CD4-positive, alpha-beta T cell treated with Interleukin-21 for 1 hour (primary cell): ENCODE data around the gene POLR2E.

Experiments used
- DNase-seq: peaks from one replicate; pipeline ENCODE4 v3.0.0-alpha.2; 2020

POLR2E gene

DNA sequence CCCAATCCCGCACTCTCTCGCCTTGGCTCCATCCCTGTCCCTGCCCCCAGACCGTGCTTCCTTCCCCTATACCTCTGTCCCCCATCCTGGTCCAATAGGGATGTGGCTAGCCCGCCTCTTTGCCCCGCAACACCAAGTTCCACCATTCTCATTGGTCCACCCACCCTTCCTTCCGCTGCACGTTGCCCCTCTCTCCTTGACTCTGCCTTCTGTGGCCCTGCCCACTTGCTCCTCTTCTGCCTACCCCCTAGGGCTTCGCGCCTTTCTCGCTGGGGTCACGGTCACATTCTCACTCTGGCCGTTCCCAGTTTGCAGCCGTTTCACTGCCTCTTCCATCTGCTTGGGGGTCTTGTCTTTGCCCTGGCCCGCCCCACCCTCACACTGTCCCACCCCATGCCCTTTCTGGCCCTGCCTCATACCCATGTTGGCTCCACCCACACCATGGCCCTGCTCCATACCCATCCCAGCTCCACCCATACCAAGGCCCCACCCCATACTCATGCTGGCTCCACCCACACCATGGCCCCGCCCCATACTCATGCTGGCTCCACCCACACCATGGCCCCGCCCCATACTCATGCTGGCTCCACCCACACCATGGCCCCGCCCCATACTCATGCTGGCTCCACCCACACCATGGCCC is 32.7 kb downstream of the POLR2E start:
- DNase-seq: no peak

DNA sequence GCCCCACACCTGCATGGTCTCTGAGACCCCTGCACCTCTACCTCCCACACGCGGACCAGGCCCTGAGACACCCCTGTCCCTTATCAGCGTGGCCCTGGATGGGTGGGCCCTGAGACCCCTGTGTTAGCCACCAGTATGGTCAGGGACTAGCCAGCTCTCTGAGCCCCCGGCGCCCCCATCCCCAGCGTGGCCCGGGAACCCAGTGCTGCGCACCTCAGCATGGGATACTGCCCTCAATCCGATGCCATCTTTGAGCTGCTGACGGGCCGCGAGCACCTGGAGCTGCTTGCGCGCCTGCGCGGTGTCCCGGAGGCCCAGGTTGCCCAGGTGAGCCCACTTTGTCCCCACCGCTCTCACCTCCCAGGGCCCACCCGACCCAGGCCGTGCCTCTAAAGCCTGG is 33.2 kb downstream of the POLR2E start:
- DNase-seq: no peak

DNA sequence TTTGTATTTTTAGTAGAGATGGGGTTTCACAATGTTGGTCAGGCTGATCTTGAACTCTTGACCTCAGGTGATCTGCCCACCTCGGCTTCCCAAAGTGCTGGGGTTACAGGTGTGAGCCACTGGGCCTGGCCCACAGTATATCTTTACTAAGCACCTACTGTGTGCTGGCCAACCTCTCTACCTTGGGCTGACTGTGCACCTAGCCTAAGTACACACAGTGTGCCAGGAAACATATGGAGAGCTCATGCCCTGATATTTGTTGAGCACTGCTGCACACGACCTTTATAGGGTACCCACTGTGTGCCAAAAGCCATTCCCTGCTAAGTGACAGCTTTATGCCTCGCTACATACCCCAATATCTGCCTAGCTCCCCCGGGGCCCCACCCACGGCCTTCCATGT is 34.5 kb downstream of the POLR2E start:
- DNase-seq: no peak

DNA sequence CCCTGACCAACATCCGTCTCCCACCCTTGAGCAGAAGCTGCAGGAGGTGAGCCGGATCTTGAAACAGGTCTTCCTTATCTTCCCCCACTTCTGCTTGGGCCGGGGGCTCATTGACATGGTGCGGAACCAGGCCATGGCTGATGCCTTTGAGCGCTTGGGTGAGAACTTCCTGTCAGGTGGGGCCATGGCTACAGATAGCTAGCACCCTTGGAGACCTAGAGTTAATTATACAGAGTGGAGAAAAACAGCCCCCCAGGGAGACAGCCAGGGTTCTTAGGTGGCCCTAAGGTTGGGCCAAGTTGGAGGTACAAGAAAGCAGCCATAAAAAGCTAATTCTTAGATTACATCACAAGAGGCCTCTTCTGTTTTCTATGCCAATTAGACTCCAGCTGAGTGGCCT is 37.1 kb downstream of the POLR2E start:
- no peak for DNase-seq

DNA sequence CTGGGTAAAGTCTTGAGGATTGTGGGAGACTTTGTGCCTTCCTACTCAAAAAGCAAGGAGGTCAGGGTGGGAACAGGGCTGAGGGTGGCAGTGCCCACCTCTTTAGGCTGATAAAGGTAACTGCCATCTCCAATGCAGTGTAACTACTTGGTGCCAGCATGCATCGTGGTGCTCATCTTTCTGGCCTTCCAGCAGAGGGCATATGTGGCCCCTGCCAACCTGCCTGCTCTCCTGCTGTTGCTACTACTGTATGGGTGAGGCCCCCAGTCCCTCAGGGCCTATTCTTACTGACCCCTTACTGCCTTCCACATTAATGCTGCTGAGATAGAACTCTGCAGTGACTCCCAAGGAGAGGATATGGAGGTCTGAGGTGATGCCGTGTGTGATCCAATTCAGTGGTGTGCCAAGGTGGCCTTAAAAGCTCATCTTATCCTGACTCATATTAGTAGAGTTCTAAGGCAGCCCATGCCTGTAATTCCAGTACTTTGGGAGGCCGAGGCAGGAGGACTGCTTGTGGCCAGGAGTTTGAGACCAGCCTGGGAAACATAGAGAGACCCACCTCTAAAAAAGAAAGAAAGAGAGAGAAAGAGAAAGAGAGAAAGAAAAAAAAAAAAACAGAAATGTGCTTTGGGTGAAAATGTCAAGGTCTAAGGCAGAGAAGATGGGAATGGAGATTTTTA is 37.9 kb downstream of the POLR2E start:
- DNase-seq: peak; percentile 75

DNA sequence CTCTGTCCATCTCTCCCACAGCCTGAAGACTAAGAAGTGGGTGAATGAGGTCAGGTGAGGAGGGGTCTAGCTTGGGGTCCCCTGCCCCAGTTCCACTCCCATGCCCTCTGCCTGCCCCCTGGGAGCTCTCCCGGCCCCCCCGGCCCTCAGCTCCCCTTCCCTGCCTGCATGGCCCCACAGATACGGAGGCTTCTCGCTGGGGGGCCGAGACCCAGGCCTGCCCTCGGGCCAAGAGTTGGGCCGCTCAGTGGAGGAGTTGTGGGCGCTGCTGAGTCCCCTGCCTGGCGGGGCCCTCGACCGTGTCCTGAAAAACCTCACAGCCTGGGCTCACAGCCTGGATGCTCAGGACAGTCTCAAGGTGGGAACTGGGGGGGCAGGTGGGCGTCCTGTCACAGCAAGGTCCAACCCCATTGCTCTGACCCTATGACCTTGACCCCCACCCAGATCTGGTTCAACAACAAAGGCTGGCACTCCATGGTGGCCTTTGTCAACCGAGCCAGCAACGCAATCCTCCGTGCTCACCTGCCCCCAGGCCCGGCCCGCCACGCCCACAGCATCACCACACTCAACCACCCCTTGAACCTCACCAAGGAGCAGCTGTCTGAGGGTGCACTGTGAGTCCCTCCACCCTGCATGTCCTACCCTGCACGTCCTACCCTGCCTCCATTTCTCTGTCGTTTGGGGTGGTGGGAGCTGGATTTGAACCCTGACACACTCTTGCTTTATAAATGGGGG is 39.1 kb downstream of the POLR2E start:
- no peak for DNase-seq

DNA sequence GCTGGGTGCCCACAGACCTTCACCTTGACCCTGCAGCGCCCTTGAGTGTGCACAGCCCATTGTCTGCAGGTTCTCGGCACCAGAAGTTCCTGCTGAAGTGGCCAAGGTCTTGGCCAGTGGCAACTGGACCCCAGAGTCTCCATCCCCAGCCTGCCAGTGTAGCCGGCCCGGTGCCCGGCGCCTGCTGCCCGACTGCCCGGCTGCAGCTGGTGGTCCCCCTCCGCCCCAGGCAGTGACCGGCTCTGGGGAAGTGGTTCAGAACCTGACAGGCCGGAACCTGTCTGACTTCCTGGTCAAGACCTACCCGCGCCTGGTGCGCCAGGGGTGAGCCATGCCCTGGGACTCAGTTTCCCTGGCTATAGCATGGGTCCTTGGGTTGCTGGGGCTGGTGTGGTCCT is 40.1 kb downstream of the POLR2E start:
- no peak for DNase-seq

DNA sequence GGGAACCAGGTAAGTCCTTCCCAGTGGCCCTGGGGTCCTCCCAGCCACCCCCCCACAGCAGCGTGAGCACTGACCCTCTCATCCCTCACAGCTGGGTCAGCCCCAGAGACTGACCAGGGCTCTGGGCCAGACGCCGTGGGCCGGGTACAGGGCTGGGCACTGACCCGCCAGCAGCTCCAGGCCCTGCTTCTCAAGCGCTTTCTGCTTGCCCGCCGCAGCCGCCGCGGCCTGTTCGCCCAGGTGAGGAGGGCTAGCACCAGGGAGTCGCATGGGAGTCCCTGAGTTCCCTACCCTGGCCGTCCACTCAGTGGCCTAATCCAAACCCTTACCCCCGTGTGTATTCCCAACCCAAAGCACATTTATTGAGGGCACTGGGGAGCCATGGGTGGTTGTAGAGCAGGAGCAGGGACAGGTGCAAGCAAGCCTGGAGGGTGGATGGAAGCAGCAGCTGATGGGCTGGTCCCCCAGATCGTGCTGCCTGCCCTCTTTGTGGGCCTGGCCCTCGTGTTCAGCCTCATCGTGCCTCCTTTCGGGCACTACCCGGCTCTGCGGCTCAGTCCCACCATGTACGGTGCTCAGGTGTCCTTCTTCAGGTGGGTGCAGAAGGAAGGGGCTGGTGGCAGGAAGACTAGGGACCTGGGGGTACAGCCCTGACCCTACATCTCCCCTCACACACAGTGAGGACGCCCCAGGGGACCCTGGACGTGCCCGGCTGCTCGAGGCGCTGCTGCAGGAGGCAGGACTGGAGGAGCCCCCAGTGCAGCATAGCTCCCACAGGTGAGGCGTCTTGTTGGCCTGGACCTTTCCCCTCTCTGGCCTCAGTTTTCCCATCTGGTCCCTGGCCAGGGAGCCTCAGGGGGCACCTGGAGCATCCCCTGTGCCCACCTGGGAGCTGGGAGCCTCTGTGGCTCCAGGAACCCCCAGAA is 40.8 kb downstream of the POLR2E start:
- DNase-seq: no peak

DNA sequence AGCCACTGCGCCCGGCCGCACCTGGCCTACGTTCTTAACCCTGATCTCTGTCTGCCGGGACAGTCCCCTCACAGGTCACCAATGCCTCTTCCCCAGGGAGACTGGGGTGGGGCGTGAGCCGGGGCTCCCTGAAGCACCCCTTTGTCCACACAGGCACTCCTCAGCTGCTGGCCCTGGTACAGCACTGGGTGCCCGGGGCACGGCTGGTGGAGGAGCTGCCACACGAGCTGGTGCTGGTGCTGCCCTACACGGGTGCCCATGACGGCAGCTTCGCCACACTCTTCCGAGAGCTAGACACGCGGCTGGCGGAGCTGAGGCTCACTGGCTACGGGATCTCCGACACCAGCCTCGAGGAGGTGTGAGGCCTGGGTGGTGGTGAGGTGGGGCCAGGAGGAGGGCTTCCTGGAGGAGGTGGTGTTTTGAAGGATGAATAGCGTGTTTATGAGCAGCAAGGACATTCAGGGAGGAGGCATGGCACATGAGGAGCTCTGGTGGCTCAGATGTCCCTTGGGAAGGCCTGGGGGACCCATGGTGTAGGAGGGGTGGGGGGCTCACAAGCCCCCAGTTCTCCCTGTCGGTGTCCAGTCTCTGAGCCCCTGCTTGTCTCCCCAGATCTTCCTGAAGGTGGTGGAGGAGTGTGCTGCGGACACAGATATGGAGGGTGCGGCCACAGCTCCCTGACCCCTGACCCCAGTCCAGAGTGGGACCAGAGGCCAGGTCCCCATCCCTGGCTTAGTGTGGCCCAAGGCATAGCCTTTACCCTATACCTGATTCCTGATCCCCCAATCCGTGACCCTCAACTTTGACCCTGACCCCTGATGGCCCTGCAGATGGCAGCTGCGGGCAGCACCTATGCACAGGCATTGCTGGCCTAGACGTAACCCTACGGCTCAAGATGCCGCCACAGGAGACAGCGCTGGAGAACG is 41.7 kb downstream of the POLR2E start:
- DNase-seq: no peak

DNA sequence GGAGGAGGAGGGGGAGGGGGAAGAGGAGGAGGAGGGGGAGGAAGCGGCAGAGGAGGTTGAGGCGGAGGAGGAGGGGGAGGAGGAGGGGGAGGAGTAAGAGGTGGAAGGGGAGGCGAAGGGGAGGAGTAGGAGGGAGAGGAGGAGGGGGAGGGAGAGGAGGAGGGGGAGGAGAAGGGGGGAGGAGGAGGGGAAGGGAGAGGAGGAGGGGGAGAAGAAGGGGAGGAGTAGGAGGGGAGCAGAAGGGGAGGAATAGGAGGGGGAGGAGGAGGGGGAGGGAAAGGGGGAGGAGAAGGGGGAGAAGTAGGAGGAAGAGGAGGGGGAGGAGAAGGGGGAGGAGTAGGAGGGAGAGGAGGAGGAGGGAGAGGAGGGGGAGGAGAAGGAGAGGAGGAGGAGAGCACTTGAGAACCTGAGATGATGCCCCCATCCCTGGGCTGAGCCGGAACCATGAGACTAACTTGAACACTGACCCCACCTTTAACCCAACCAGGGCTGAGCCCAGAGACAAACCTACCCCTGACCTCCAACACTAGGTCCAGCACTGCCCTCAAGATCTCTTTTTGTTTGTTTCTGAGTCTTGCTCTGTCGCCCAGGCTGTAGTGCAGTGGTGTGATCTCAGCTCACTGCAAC is 42.7 kb downstream of the POLR2E start:
- DNase-seq: no peak

DNA sequence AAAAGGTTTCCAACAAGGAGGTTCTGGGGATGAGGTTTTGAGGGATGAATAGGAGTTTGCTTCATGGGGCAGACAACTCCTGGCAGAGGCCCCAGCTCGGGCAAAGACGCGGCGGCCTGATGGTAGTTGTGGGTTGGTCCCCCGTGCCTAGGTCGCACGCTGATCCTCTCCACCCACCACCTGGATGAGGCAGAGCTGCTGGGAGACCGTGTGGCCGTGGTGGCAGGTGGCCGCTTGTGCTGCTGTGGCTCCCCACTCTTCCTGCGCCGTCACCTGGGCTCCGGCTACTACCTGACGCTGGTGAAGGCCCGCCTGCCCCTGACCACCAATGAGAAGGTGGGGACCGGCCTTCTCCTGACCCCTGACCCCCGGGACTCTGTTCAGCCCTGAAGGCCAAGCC is 43.4 kb downstream of the POLR2E start:
- no peak for DNase-seq

DNA sequence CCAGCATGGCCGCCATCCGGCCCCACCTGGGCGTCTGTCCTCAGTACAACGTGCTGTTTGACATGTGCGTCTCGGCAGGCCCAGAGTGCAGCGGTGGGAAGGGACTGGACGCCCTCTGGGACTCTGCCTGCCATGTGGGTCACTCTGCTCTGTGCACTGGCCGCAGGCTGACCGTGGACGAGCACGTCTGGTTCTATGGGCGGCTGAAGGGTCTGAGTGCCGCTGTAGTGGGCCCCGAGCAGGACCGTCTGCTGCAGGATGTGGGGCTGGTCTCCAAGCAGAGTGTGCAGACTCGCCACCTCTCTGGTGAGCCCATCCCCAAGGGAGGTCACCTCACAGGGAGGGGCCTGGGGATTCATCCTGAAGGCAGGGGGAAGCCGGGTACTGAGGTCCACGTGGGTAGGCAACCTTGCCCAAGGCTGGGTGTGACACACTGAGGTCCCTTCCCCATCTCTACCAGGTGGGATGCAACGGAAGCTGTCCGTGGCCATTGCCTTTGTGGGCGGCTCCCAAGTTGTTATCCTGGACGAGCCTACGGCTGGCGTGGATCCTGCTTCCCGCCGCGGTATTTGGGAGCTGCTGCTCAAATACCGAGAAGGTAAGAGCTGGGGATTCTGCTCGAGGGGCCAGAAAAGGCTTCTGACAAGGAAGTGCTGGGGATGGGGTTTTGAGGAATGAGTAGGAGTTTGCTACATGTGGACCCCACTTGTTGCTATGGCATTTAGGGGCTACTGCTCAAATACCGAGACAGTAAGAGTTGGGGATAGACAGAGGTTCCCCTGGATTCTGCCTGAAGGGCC is 44.0 kb downstream of the POLR2E start:
- DNase-seq: no peak

DNA sequence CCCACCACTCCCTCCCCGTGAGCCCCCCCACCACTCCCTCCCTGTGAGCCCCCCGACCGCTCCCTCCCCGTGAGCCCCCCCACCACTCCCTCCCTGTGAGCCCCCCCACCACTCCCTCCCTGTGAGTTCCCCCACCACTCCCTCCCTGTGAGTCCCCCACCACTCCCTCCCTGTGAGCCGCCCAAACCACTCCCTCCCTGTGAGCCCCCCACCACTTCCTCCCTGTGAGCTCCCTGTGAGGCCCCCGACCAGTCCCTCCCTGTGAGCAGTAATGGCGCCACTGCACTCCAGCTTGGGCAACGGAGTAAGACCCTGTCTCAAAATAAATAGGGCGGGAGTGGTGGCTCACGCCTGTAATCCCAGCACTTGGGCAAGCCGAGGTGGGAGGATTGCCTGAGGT is 45.4 kb downstream of the POLR2E start:
- DNase-seq: no peak

DNA sequence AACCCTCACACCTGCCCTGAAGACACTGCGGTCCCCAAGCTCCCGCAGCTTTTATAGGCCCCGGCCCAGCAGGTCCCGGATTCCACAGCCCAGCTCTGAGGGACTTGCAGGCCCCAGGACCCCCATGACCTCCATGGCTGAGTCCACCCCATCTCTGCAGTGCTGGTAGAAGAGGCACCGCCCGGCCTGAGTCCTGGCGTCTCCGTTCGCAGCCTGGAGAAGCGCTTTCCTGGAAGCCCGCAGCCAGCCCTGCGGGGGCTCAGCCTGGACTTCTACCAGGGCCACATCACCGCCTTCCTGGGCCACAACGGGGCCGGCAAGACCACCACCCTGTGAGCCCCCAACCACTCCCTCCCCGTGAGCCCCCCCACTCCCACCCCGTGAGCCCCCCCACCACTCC is 46.1 kb downstream of the POLR2E start:
- no peak for DNase-seq

DNA sequence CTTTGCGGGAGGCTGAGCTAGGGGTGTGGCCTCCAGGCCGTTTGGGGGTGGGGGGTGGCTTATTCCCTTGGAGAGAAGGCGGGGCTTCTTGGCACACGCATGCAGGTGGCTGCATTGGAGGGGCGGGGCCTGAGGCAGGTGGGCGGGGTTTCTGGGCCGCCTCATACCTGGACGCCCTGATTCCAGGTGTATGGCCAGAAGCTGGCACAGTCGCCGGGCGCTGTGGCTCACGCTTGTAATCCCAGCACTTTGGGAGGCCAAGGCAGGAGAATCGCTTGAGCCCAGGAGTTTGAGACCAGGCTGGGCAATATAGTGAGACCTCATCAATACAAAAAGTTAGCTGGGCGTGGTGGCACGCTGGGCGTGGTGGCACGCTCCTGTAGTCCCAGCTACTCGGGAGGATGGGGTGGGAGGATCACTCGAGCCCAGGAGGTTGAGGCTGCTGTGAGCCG is 47.5 kb downstream of the POLR2E start:
- no peak for DNase-seq

DNA sequence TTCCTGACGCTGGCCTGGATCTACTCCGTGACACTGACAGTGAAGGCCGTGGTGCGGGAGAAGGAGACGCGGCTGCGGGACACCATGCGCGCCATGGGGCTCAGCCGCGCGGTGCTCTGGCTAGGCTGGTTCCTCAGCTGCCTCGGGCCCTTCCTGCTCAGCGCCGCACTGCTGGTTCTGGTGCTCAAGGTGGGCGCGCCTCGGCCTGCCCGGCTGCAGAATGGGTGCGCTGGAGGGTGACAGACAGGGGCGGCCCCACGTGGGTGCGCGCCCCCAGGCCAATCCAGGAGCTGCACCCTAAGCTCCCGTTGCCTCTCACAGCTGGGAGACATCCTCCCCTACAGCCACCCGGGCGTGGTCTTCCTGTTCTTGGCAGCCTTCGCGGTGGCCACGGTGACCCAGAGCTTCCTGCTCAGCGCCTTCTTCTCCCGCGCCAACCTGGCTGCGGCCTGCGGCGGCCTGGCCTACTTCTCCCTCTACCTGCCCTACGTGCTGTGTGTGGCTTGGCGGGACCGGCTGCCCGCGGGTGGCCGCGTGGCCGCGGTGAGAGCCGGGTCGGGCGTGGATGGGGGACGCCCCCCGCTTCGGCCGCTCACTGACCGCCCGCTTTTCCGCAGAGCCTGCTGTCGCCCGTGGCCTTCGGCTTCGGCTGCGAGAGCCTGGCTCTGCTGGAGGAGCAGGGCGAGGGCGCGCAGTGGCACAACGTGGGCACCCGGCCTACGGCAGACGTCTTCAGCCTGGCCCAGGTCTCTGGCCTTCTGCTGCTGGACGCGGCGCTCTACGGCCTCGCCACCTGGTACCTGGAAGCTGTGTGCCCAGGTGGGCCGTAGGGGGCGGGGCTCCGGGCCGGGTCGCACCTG is 48.1 kb downstream of the POLR2E start:
- no peak for DNase-seq

DNA sequence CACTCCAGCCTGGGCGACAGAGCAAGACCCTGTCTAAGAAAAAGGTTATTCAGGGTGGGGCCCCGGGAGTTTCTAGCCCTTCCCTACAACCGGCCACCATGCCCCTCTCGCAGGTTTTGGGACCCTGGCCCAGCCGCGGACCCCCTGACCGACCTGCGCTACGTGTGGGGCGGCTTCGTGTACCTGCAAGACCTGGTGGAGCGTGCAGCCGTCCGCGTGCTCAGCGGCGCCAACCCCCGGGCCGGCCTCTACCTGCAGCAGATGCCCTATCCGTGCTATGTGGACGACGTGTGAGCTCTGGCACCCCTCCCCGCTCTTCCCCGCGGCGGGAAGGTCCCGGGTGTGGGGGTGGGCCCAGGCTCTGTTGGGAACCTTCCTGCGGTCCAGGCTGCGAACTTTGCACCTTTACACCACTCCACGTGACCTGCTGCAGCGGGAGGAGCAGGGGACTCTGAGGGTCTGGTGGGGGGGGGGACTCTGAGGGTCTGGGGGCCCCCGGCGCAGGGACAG is 49.0 kb downstream of the POLR2E start:
- no peak for DNase-seq

DNA sequence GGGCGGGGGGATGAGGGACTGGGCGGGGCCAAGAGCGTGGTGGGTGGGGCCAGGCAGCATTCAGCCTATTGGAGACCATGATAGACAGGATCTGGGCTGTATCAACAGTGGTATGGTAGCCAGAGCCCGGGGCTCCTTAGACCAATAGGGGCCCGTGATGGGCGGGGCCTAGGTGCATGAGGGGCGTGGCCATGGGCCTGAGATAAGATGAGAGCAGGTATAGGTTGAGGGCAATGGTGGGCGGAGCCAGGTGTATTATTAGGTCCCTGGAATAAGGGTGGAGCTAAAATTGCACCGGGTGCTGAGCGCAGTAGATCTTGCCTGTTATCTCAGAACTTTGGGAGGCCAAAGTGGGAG is 50.0 kb downstream of the POLR2E start:
- DNase-seq: peak; percentile 84
